ENCODE results near the gene NFATC2IP. TPM values are rescaled to one million over a fixed set of nuclear protein-coding genes. Genes with fewer than 3 reads are reported as not detected.

Gene NFATC2IP
- total and polyA plus RNA-seq, 9 of the 15 experiments (the other 6 are each of a cell fraction or from before 2014, with no cell fraction given), result 15.6 to 106 (median 46.9) TPM

GRCh38 chr16:28925386-28926228, 25.1 kb upstream of the NFATC2IP start (continued):
- TF ChIP-seq ELF1 (tag; IDR thresholded peaks at IDR 0.05) (peak; percentile 82; the same call in 1 of the 2 replicates), PML (IDR thresholded peaks at IDR 0.05; ENCODE audit: low read length) (peak; percentile 87; the same call in 1 of the 2 replicates), ZNF639 (CRISPR knock-in tag; conservative IDR thresholded peaks at IDR 0.05 in 1 of 2, IDR thresholded peaks at IDR 0.05 in 1 of 2) (no peak; a peak in 1 of 4 replicates), ZNF592 (IDR thresholded peaks at IDR 0.05) (no peak), MYBL2 (IDR thresholded peaks at IDR 0.05; ENCODE audit: low read depth) (no peak), MYBL2 (CRISPR knock-in tag; IDR thresholded peaks at IDR 0.05; ENCODE audit: borderline replicate concordance) (no peak), BRD4 (IDR thresholded peaks at IDR 0.05) (no peak; the same call in 1 of the 2 replicates), MCM2 (IDR thresholded peaks at IDR 0.05; ENCODE audit: low read depth) (no peak), MTA3 (IDR thresholded peaks at IDR 0.05; ENCODE audit: borderline replicate concordance) (peak; percentile 52)

Data from K562 (cell line).